Measurements from ENCODE around the gene ELK3. TPM values are rescaled to one million over a fixed set of nuclear protein-coding genes. Genes with fewer than 3 reads are reported as not detected.

Gene ELK3
- total RNA-seq, 4 donors from 2014 or later, result 19.8 to 55.4 (median 31.8) TPM

DNA sequence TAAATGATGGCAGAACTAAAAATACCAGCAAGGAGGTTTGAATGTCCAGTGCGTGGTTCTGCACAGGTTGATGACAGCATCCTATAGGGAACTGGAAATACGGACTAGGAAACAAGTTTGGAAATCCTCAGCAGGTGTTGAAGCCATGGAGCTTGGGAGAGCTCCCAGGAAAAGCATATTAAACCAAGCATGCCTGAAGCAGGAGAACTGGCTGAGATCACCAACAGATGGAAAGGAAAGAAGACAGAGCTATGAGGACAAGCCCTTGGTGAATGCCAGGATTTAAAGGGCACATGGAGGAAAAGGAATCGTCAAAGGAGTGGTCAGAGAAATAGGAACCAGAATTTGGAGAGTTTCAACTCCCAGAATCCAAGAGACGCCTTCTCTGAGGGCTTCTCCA lies 21.2 kb upstream of the ELK3 start:
- intact Hi-C loops (cut with DNase I), result no loop called here
- no peak for DNase-seq
- no peak overlapping the region for H3K27ac ChIP-seq
- no peaks in the 10 kb centered on the region for H3K9me3 ChIP-seq
- H3K27me3 ChIP-seq, result no peaks in the 10 kb centered on the region
- H3K4me1 ChIP-seq, result no peaks in the 10 kb centered on the region
- TF ChIP-seq POLR2A (IDR thresholded peaks at IDR 0.05), result no peak
- TF ChIP-seq, protein P1, sequence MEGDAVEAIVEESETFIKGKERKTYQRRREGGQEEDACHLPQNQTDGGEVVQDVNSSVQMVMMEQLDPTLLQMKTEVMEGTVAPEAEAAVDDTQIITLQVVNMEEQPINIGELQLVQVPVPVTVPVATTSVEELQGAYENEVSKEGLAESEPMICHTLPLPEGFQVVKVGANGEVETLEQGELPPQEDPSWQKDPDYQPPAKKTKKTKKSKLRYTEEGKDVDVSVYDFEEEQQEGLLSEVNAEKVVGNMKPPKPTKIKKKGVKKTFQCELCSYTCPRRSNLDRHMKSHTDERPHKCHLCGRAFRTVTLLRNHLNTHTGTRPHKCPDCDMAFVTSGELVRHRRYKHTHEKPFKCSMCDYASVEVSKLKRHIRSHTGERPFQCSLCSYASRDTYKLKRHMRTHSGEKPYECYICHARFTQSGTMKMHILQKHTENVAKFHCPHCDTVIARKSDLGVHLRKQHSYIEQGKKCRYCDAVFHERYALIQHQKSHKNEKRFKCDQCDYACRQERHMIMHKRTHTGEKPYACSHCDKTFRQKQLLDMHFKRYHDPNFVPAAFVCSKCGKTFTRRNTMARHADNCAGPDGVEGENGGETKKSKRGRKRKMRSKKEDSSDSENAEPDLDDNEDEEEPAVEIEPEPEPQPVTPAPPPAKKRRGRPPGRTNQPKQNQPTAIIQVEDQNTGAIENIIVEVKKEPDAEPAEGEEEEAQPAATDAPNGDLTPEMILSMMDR (IDR thresholded peaks at IDR 0.05), result no peak
- H3K36me3 ChIP-seq, result no peaks in the 10 kb centered on the region
- no peak overlapping the region for H3K4me3 ChIP-seq (replicated peaks in 1 of 3)
- 85 to 95% methylated on average over 4 of the region's 4 CpGs for WGBS, 2 donors

DNA sequence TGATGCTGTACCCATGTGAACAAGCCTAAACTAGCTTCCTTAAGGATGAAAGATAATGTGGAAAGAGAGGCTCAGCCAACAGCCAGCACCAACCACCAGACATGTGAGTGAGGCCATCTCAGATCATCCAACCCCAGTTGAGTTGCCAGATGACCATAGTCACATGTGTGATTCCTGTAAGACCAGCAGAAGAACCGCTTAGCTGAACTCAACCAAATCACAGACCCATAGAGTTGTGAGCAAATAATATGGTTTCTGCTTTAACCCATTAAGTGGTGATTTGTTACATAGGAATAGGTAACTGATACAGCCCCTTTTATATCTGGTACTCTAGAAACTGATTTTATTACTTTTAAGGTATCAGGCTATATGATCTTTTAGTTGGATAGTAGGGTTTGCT lies 17.6 kb upstream of the ELK3 start:
- H3K4me3 ChIP-seq (replicated peaks in 1 of 3), result no peak overlapping the region
- no peak for DNase-seq
- no peaks in the 10 kb centered on the region for H3K9me3 ChIP-seq
- WGBS, 2 donors, result 92% methylated on average over 1 of the region's 1 CpG
- no peaks in the 10 kb centered on the region for H3K36me3 ChIP-seq
- TF ChIP-seq, protein P1 (IDR thresholded peaks at IDR 0.05), result no peak
- no peak for TF ChIP-seq POLR2A (IDR thresholded peaks at IDR 0.05)
- no peak overlapping the region for H3K27ac ChIP-seq
- intact Hi-C loops (cut with DNase I), result no loop called here
- H3K27me3 ChIP-seq, result no peaks in the 10 kb centered on the region
- H3K4me1 ChIP-seq, result no peaks in the 10 kb centered on the region

DNA sequence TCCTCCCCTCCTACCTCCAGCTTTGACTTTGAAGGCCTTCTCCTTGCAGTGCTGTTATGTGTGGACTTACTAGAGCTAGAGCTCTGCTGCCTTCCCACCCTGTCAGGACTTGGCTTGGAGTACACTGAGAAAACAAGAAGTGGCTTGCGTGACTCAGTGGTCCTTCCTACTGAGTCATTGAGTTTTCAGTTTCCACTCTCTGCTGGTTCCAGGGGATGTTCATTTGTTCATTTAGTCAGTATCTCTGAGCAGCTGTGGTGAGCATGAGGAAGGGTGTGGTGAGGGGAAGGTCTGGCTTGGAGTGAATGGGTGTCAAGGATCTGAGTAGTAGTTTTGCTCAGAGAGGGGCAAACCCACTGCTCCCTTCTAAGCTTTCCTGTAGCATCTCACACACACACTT lies 17.2 kb upstream of the ELK3 start:
- Histone ChIP-seq H3K27me3 (no peaks in the 10 kb centered on the region), H3K36me3 (no peaks in the 10 kb centered on the region), H3K4me1 (no peaks in the 10 kb centered on the region), H3K27ac (no peak overlapping the region), H3K9me3 (no peaks in the 10 kb centered on the region), H3K4me3 (replicated peaks in 1 of 3) (no peak overlapping the region)
- TF ChIP-seq, protein P1 (IDR thresholded peaks at IDR 0.05), result no peak
- TF ChIP-seq POLR2A (IDR thresholded peaks at IDR 0.05), result no peak
- WGBS, 2 donors, result 83 to 100% methylated on average over 1 of the region's 1 CpG
- intact Hi-C loops (cut with DNase I), result no loop called here
- DNase-seq, result no peak

DNA sequence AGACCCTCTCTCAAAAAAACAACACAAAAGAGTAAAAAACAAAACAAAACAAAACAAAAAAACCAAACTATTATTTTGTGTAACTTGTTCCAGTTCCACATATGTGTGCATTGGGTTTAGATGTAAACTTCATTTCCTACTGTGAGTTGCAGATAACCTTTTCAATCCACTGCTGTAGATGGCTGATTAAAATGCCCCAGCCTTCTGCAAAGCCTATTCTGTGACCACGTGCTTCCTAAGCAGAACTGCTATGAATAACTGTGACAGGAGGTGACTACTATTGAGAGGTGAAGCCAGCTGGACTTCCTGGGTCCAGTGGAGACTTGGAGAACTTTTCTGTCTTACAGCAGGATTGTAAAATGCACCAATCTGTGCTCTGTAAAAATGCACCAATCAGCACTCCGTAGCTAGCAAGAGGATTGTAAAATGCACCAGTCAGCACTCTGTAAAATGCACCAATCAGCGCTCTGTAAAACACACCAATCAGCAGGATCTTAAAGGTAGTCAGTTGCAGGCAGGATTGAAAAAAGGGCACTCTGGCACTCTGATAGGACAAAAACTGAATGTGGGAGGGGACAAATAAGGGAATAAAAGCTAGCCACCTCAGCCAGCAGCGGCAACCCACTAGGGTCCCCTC lies 10.3 kb upstream of the ELK3 start:
- Histone ChIP-seq H3K4me1 (peaks cover 0 to 8% of the 10 kb centered on the region in 2 donors), H3K27me3 (no peaks in the 10 kb centered on the region), H3K4me3 (replicated peaks in 1 of 3) (no peak overlapping the region), H3K27ac (no peak overlapping the region), H3K36me3 (no peaks in the 10 kb centered on the region), H3K9me3 (no peaks in the 10 kb centered on the region)
- 90 to 92% methylated on average over 4 of the region's 4 CpGs for WGBS, 2 donors
- TF ChIP-seq, protein P1 (IDR thresholded peaks at IDR 0.05), result no peak
- no peak for TF ChIP-seq POLR2A (IDR thresholded peaks at IDR 0.05)
- DNase-seq, result no peak
- intact Hi-C loops (cut with DNase I), result no loop called here

DNA sequence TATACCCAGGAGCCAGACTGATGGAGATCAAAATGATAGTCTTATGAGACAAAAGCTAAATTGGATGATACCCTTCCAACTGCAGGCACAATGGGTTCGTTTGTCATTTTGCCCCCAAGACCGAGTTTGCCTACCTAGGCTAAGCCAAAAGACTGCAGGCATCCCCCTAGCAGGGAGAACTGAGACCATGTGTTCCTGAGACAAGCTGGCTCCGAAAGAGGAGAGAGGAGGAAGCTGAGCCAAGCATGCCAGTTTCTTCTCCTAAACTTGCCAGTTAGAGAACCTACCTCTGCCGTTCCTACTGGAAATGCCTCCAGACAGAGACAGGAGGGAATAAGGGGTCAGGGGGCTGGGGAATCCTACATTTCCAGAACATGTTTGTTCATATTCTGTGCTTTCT lies 8.3 kb upstream of the ELK3 start:
- Histone ChIP-seq H3K4me1 (peaks cover 0 to 8% of the 10 kb centered on the region in 2 donors), H3K4me3 (replicated peaks in 1 of 3) (no peak overlapping the region), H3K36me3 (no peaks in the 10 kb centered on the region), H3K27me3 (no peaks in the 10 kb centered on the region), H3K27ac (no peak overlapping the region), H3K9me3 (no peaks in the 10 kb centered on the region)
- 84 to 89% methylated on average over 4 of the region's 4 CpGs for WGBS, 2 donors
- TF ChIP-seq, protein P1 (IDR thresholded peaks at IDR 0.05), result no peak
- TF ChIP-seq POLR2A (IDR thresholded peaks at IDR 0.05), result no peak
- DNase-seq, result no peak
- intact Hi-C loops (cut with DNase I), result no loop called here

Measured in thyroid gland (tissue), 4 donors.